HG02885 (cell line): ENCODE data around the gene GRM8.
"Not testable (repeated sequence)": the region's sequence is repeated elsewhere in the genome, so short reads cannot be mapped to it uniquely, and the experiment has no call there.

ENCODE experiments used
- ATAC-seq: cut with Tn5 transposase; IDR thresholded peaks from one replicate; pipeline ENCODE4 v1.9.1; 2021; ENCODE audit warnings: mild to moderate bottlenecking; ENCODE audit not compliant: unreplicated experiment, poor library complexity

The GRM8 gene

DNA sequence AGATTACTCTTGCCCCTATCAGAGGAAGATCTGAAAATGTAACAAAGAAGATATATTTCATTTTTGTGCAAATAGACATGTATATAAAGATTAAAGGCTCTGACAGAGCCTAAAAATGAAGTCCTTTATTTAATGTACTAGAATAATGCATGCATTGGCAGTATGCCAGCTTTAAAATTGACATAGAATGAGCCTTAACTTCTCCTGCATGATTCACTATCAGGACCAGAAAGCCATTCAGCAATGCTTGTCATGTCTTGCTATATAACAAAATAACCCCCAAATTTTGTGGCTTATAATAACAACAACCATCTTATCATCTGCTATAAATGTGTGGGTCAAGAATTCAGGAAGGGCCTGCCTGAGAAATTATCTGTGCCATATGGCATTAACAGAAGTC is 411.9 kb downstream of the GRM8 start:
- ATAC-seq = no peak

DNA sequence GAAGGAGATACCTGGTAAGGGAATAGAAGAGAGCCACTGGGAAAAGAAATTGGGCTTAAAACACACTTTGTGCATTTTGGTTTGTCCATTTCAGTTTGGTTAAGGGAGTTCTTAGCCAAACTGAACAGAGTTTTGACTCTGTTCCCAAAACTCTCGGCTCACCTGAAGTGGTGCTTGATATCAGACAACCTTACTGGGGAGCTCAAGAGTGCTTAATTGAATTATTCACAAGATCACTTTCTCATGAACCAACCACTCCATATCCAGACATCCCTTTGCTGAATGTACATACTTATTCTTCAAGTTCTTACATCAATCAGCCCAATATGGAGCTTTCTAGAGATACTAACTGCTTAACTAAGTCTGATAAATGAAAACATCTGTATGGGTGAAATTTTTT is 413.1 kb downstream of the GRM8 start:
- ATAC-seq = no peak

DNA sequence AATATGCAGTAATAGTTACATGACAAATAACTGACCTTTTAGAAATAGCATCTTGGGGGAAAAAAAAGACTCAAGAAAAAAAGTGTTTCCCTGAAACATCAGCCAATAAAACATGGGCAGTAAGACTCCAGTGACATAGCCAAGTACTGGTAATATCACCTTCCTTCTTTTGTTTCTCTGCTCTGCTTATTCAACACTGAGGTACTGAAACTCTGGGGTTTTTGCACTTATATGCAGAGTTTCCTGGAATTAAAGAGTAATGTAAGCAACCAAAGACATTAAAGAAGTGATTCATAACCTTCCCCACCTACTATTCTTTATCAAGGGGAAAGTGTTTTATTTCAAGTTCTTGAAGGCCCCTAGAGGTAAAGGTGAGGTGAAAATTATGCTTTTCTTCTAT is 414.5 kb downstream of the GRM8 start:
- ATAC-seq = no peak

DNA sequence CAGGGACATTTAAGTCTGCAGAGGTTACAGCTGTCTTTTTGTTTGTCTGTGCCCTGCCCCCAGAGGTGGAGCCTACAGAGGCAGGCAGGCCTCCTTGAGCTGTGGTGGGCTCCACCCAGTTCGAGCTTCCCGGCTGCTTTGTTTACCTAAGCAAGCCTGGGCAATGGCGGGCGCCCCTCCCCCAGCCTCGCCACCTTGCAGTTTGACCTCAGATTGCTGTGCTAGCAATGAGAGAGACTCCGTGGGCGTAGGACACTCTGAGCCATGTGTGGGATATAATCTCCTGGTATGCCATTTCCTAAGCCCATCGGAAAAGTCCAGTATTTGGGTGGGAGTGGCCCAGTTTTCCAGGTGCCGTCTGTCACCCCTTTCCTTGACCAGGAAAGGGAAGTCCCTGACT is 421.5 kb downstream of the GRM8 start:
- not testable (repeated sequence) for ATAC-seq

DNA sequence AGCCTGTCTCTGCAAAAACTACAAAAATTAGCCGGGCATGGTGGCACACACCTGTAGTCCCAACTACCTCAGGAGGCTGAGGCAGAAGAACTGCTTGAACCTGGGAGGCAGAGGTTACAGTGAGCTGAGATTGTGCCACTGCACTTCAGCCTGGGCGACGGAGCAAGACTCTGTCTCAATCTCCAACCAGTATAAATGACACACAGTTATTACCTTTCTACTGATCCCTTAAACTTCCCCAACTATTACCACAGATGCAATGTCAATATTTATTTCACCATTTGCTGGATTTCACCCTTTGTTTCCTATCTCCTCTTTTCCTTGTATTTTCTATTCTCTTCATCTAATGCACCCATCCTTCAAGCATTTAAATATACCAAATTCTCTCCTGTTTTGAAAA is 431.8 kb downstream of the GRM8 start:
- no peak for ATAC-seq

DNA sequence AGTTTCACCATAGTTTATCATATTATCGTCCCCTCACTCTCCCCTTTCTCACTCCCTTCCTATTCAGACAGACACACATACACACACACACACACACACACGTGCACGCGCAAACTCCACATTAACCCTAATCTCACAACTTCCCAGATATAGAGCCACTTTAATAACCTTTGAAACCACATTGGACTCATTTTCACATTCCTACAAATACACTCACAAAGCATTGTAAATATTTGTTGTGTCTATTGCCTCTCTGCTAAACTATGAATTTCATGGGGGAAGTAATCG is 433.6 kb downstream of the GRM8 start:
- ATAC-seq = no peak

DNA sequence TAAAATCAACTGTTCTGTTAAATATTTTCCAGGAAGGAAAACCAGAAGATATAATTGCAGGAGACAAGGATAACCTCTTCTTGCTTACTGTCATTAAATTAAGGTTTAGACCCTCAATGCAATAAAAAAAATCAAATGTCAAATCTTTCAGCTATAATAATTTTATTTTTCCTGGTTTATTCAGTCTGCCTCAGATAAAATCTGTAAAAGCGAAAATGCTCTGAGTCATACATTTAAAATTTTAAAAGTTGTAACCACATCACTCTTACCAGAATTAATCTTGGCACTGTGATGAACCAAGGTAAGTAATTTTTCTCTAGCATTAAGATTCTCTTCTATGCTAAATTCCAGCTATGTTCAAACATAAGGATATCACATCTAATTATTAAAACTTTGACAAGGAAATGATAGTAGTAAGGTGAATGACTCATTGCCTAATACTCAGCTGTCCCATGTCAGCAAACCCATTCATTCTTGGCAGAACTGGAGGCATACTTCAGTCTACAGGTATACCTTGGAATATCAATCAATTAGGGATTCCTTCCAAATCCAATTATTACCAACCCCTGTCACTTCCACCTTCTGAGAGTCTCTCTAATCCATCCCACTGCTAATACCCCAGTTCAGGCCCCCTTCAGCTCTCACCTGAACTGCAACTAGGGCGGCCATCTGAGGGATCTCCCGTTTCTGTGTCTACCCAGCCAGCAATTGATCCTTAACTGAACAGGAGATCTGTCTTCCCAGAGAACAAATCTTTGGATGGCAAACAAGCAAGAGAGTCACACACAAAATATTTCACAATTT is 434.1 kb downstream of the GRM8 start:
- no peak for ATAC-seq

DNA sequence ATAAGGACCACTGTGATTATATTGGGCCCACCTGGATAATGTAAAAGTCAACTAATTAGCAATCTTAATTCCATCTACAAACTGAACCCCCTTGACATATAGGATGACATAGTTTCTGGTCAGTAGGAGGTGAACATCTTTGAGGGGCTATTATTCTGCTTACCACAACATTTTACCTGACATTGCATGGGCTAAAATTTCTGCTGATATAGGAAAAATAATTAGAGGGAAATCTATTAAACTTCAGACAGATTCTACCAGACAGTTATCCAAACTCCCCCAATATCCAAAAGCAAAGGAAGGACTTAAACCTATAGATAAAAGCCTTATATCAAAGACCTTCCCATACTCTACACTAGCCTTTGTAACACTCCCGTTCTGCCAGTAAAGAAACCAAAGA is 443.6 kb downstream of the GRM8 start:
- no peak for ATAC-seq

DNA sequence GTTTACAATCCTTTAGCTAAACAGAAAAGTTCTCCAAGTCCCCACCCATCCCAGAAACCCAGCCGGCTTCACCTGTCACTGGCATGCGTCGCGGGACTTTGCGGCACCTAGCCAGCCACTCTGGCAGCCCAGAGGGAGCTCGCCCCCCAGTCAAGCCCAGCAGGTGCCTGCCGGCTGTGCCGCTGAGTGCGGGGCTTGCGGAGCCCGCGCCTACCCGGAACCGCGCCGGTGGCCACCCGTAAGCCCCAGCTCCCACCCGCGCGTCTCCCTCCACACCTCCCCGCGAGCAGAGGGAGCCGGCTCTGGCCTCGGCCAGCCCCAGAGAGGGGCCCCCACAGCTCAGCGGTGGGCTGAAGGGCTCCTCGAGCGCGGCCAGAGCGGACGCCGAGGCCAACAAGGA is 446.1 kb downstream of the GRM8 start:
- no peak for ATAC-seq

DNA sequence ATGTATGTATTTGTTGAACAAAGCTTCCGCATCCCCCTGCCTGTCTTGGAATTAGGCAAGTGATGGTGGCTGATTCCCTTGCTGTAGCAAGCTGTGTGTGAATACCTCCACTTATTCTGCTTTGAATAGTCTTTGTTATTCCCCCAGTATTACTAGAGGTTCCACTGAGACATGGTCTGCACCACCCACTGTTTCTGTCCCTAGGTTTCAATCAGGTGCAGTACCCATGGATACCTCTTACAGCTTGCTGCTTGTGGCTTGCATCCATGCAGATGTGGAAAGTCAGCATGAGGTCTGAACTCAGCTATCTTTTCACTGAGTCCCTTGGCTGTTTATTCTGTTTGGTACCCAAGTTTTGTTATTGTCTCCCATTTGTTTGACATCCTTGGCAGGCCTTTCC is 447.4 kb downstream of the GRM8 start:
- ATAC-seq = no peak

DNA sequence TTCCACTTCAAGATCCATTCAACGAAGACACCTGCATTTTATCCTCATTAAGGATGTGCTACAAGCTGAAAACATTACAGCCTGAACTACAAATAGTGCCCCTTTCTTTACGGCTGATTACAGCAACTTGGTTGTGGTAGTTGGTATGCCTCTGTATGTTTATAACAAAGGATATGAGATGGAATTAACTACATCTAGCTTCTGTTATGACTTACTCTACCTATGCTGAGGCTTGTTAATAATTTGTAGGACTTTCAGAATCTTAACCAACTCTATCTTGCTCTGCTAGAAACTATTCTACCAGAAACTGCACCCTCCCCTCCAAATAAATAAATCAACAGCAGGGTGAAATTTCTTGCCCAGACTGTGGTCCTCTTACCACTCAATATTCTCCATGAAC is 448.1 kb downstream of the GRM8 start:
- no peak for ATAC-seq

DNA sequence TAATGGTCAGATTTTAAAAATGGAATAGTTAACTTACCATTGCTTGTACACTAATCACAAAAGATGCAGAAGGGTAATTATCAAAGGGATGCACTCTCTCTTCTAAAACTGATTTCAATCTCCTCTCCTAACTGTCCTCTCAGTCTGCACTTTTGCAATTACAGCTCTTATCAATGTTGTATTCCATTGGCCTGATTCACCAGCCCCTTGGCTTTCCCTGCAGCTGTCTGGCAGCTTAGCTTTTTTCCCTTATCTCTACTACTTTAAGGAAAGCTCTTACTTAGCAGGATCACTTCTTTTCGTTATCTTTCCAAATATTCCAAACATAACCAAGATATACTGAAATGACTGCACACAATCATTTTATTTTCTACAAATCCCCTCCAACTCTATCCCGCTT is 448.8 kb downstream of the GRM8 start:
- no peak for ATAC-seq

DNA sequence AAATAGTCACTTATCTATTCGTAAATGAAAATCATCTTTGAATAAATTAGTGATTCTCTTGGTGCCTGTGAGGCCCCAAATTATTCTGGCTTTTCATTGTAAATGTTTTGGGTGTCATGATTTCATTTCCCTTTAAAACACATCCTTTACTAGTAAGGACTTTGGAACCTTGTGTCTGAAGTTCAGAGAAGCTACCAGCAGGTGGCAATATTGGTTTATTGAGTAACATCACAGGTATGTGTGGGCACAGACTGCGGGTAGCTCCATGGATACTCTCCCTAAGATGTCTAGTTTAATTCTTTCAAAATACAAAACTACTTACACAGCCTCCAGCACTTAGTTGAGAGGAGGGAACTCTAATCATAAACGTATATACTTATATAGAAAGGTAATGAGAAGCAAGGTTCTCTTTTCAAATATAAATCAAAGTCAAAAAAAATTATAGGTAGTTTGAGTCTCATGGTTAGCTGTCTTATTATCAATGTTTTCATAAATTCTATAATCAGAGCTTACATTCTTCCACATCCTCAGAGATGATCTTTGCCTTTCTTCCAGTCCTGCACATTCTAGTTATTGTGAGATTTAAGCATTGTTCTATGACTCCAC is 449.6 kb downstream of the GRM8 start:
- peak; percentile 98 for ATAC-seq

DNA sequence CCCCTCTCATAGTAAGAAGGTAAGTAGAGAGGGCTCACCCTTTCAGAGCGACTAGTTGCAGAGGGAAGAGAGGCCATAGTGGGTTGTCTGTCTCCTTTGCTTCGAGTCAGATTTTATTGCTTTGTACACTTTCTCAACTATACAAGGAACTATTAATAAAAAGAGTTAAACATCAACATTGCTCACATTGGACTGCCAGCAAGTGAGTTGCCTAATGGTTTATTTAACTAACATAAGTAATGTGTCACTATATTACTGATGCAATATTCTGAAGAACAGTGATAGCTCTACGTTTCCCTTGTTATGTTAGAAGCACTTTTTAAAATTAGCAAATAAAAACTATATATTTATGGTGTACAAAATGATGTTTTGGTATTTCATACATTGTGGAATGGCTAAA is 451.0 kb downstream of the GRM8 start:
- no peak for ATAC-seq

DNA sequence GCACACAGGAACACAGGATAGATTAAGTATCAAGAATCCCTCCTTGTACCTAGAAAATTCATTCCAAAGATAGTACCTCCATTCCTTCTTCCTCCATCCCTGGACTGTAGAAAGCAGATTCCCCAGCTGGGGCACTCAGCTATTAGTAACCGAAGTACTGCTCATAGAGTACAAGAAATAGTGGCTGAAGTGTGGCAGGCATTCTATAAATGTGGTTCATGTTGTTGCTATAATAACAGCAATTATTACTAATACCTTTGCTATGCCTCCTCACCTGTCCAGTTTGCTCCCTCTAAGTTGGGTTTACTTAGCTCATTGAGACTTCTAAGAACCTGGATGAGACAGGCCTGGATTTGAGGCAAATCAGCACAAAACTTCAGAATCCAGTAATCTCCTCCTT is 453.2 kb downstream of the GRM8 start:
- ATAC-seq = no peak

DNA sequence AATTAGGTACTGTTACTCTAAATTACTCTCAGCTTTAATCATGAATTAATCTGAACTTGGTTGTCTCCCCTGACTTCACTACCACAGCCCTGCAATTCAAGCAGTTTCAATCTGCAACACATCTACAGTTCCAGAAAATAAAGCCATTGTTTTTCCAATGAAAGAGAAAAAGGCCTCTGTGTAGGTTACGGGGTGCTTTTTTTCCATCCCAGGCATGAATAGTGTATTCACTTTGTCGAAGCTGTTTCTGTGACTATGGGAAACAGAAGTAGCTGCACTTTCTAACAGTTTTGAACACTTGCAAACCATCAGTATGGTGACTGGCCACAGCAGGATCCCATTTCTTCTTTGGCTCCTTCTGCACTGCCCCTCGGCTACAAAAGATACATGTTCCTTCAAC is 460.2 kb downstream of the GRM8 start:
- ATAC-seq = no peak

DNA sequence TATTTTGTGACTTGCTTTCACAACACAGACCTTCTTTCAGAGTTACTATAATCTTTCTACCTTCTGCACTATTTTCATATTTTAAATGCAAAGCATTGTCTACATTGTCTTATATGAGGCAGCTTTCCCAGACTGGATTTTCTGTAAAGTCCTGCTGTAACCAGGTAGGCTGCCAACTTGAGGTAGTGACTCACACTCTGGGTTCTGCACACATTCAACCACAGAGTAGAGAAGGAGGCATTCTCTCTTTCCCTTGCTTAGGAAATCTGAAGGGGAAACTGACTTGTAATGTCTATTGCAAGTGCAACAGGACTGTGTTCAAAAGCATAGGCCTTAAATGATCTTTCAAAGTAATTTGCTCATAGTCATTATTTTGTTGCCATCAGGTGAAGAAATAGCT is 461.4 kb downstream of the GRM8 start:
- no peak for ATAC-seq

DNA sequence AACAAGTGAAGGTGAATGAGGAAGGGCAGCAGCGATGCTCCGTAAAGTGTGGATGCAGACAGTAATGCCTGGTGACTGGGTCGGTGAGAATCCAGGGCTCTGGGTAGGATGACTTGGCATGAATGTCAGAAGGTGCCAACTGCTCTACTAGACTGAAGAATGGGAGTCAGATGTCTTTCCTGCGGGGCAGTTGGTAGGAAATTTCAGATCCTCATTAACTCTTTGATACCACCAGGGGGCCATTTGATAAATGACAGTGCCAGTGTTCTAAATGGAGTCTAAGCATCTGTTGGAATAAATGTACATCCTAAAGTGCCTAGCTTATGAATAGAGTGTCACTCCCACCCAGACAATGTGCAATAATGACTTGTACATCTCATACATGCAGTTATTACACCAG is 462.0 kb downstream of the GRM8 start:
- no peak for ATAC-seq

DNA sequence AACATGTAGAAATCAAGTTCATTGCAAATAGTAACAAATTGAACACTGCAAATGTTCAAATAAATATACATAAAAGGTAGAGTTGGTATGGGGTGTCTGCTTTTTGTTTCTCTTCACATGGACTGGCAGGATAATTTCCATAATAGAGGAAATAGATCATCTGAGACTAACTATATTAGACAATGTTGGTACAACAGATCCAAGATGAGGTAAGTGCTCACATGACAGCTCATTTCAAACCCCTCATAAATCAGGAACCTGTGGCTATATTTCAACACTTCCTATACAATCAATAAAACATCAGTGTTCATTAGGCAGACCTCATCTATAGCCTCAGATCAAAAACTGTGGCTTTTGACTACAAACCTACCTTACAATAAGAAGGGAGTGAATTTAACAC is 469.1 kb downstream of the GRM8 start:
- ATAC-seq = no peak

DNA sequence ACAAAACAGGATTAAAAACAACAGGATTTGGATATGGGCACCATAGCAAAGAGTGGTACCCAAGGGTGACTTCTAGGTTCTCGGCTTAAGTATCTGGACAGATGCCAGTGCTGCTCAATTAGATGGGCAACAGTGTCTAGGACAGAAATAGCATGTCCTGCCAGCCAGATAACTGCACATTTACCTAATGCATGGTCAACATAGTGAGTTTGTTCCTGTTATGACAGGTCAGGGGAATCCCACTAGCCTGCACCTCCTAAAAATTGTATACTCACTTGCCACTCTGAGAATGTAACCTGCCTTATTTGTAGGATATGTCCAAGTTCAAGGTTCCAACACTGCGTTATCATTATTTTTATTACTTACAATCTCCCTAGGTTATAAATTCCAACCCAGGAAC is 471.7 kb downstream of the GRM8 start:
- ATAC-seq = peak; percentile 93

DNA sequence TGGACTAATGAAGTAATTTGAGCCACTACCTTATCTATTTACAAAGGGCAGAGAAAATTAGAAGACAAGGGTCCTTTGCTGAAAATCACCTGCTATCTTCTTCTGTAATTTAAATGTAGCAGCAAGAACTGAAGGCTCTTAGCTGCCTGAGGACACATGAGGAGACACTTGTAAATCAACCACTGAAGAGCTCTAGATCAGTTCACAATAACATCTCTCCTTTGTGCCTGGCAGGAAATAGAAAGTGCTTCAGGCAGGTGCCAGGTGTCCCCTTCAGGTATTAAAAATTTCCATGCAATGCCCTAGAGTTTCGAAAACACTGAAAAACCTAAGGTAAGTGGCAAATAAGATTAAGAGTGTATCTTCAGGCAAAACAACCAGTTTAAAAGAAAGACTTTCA is 474.6 kb downstream of the GRM8 start:
- ATAC-seq = no peak

DNA sequence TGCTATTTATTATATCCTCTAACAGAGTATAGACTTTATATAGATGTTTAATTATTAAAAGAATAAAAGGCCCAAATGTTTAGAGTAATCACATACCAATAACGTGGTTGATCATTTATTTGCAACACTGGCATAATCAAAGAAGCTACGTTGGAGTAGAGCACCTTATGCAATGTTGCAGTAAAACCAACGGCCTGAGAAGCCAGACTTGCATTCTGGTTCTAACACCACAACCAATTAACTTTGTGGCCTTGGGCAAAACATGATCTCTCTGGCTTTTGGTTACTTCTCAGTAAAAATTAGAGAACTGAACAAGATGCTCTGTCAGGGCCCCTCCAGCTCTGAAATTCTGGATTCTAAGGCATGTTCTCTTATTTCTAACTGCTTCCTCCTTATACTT is 476.2 kb downstream of the GRM8 start:
- no peak for ATAC-seq

DNA sequence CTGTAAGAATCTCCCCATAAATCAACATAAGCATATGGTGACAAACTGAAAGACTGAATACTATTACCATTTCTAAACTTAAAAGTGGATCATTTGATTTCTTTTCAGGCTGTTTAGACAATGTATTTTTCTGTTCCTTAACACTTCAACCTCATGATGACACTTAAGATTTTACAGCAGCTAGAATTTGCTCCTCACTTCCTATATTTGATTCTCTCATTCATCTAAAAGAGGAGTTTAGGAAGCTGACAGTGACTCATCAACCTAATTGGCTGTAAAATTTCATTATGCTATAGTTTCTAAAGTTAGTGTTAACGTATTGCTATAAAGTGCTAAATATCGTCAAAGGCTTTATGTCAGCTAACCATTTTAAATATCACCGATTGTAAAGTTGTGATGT is 478.7 kb downstream of the GRM8 start:
- no peak for ATAC-seq
